ENCODE data around the gene TYRO3. TPM values are rescaled to one million over a fixed set of nuclear protein-coding genes. Genes with fewer than 3 reads are reported as not detected.
A peak's percentile ranks its signal among the peaks of the same experiment; 100 is the strongest.

Gene TYRO3
- total and polyA plus RNA-seq, 2 of the 13 experiments (the other 11 are each of a cell fraction or from before 2014, with no cell fraction given): 24.0 to 43.6 TPM

DNA sequence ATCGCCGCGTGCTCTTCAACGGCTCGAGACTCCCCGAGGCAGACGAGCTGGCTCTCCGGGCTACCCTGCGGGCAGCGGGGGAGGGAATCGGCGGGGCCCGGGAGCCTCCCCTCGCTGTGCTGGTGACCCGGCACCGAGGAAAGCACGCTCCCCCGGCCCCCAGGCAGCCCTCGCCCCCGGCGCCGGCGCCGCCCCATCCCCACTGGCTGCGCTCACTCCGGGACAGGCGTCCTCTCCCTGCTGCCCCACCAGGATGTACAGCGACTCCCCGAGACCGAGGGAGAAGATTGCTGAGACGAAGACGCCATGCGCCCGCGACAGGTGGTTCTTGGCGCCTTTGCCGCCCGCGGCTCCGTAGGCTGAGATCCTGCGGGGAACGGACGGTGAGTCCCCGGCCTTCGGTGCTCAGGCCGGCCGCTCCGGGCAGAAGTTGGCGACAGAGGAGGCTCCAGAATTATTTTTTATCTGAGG lies 47.1 kb upstream of the TYRO3 start:
- 83% methylated on average over 29 of the region's 49 CpGs for WGBS (ENCODE audit: low lambda C conversion rate)
- no TSS peak for BruUV-seq (replicated peaks)
- Histone ChIP-seq H3K27ac (ENCODE audit: extremely low read length, insufficient read depth, low read length) (no peak overlapping the region), H3K36me3 (replicated peaks in 1 of 2; ENCODE audit: control insufficient read depth in 1 of 2, insufficient read depth in 2 of 2, low read length in 2 of 2) (no peaks in the 10 kb centered on the region), H3K9me3 (ENCODE audit: low read length) (no peaks in the 10 kb centered on the region), H3K4me3 (replicated peaks in 1 of 3; ENCODE audit: insufficient read depth in 1 of 3, low read depth in 2 of 3, low read length in 3 of 3) (no peak overlapping the region; a peak in 1 of 6 replicates), H3K9ac (ENCODE audit: insufficient read depth, low read depth, low read length) (no peak overlapping the region), H3K79me2 (ENCODE audit: insufficient read depth, low read length) (no peaks in the 10 kb centered on the region), H4K20me1 (ENCODE audit: insufficient read depth, low read length) (no peaks in the 10 kb centered on the region), H3K4me2 (ENCODE audit: low read depth, low read length) (peak overlapping the region; percentile 58), H3K4me1 (ENCODE audit: insufficient read depth, low read length) (0 out of 2 replicates have a peak, but pooled peaks cover 6% of the 10 kb centered on the region), H3K27me3 (ENCODE audit: control insufficient read depth in 1 of 2, insufficient read depth in 2 of 2, low read length in 2 of 2) (peaks cover 0 to 5% of the 10 kb centered on the region in 2 experiments; a peak in 1 of 5 replicates), H2AFZ (ENCODE audit: low read length) (no peak overlapping the region)
- CTCF ChIA-PET (ENCODE audit: low intra/inter-chr PET ratio, low total read pairs): no interaction called here
- POLR2A ChIA-PET: no interaction called here
- intact Hi-C loops (cut with micrococcal nuclease; ENCODE audit: unreplicated experiment): no loop called here
- ATAC-seq (peak; percentile 5), DNase-seq (ENCODE audit: low spot score) (no peak), FAIRE-seq (no peak)
- in situ Hi-C loops (cut with HindIII; ENCODE audit: extremely low pct_ligation_motif_present, low pct_unique_long_range_greater_than_20kb): no loop called here
- TF ChIP-seq, protein P1, sequence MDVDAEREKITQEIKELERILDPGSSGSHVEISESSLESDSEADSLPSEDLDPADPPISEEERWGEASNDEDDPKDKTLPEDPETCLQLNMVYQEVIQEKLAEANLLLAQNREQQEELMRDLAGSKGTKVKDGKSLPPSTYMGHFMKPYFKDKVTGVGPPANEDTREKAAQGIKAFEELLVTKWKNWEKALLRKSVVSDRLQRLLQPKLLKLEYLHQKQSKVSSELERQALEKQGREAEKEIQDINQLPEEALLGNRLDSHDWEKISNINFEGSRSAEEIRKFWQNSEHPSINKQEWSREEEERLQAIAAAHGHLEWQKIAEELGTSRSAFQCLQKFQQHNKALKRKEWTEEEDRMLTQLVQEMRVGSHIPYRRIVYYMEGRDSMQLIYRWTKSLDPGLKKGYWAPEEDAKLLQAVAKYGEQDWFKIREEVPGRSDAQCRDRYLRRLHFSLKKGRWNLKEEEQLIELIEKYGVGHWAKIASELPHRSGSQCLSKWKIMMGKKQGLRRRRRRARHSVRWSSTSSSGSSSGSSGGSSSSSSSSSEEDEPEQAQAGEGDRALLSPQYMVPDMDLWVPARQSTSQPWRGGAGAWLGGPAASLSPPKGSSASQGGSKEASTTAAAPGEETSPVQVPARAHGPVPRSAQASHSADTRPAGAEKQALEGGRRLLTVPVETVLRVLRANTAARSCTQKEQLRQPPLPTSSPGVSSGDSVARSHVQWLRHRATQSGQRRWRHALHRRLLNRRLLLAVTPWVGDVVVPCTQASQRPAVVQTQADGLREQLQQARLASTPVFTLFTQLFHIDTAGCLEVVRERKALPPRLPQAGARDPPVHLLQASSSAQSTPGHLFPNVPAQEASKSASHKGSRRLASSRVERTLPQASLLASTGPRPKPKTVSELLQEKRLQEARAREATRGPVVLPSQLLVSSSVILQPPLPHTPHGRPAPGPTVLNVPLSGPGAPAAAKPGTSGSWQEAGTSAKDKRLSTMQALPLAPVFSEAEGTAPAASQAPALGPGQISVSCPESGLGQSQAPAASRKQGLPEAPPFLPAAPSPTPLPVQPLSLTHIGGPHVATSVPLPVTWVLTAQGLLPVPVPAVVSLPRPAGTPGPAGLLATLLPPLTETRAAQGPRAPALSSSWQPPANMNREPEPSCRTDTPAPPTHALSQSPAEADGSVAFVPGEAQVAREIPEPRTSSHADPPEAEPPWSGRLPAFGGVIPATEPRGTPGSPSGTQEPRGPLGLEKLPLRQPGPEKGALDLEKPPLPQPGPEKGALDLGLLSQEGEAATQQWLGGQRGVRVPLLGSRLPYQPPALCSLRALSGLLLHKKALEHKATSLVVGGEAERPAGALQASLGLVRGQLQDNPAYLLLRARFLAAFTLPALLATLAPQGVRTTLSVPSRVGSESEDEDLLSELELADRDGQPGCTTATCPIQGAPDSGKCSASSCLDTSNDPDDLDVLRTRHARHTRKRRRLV (CRISPR knock-in tag; IDR thresholded peaks at IDR 0.05): no peak
- TF ChIP-seq POLR2A (IDR thresholded peaks at IDR 0.05; ENCODE audit: insufficient read depth in 1 of 2, low read depth in 2 of 2, low read length in 2 of 2): no peak
- no peak for TF ChIP-seq ATRX (CRISPR knock-in tag; IDR thresholded peaks at IDR 0.05; ENCODE audit: borderline replicate concordance)
- TF ChIP-seq CEBPB (IDR thresholded peaks at IDR 0.05; ENCODE audit: borderline replicate concordance, low read depth, low read length): no peak
- TF ChIP-seq RBM39 (IDR thresholded peaks at IDR 0.05; ENCODE audit: low read depth, low read length, poor library complexity, severe bottlenecking): no peak
- TF ChIP-seq ATF6 (CRISPR knock-in tag; conservative IDR thresholded peaks at IDR 0.05): no peak
- peak; percentile 25; the same call in 1 of the 2 replicates for TF ChIP-seq UBTF (CRISPR knock-in tag; IDR thresholded peaks at IDR 0.05)
- TF ChIP-seq, protein P2, sequence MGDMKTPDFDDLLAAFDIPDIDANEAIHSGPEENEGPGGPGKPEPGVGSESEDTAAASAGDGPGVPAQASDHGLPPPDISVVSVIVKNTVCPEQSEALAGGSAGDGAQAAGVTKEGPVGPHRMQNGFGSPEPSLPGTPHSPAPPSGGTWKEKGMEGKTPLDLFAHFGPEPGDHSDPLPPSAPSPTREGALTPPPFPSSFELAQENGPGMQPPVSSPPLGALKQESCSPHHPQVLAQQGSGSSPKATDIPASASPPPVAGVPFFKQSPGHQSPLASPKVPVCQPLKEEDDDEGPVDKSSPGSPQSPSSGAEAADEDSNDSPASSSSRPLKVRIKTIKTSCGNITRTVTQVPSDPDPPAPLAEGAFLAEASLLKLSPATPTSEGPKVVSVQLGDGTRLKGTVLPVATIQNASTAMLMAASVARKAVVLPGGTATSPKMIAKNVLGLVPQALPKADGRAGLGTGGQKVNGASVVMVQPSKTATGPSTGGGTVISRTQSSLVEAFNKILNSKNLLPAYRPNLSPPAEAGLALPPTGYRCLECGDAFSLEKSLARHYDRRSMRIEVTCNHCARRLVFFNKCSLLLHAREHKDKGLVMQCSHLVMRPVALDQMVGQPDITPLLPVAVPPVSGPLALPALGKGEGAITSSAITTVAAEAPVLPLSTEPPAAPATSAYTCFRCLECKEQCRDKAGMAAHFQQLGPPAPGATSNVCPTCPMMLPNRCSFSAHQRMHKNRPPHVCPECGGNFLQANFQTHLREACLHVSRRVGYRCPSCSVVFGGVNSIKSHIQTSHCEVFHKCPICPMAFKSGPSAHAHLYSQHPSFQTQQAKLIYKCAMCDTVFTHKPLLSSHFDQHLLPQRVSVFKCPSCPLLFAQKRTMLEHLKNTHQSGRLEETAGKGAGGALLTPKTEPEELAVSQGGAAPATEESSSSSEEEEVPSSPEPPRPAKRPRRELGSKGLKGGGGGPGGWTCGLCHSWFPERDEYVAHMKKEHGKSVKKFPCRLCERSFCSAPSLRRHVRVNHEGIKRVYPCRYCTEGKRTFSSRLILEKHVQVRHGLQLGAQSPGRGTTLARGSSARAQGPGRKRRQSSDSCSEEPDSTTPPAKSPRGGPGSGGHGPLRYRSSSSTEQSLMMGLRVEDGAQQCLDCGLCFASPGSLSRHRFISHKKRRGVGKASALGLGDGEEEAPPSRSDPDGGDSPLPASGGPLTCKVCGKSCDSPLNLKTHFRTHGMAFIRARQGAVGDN (CRISPR knock-in tag; IDR thresholded peaks at IDR 0.05): peak; percentile 34
- TF ChIP-seq, protein P3, sequence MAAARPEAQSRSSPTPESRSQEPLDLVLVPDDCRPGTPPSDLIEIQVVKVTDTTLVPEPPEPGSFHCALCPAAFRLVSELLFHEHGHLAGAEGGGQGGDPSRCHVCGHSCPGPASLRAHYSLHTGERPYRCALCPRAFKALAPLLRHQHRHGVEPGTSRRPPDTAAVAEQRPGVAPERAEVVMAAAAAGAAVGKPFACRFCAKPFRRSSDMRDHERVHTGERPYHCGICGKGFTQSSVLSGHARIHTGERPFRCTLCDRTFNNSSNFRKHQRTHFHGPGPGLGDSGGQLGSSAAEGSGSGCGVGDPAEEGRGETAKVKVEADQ (CRISPR knock-in tag; IDR thresholded peaks at IDR 0.05; ENCODE audit: borderline replicate concordance): no peak

All from HepG2 (cell line).